GOT3 (cell line): Measurements from ENCODE around the gene PROK1.

Source experiments
- DNase-seq: peaks from one replicate; lab custom pipeline; 2025; ENCODE audit warnings: mixed read lengths; lab: John Stamatoyannopoulos, UW

The PROK1 gene

GRCh38 chr1:110465814-110466380, 14.9 kb downstream of the PROK1 start:
- no peak for DNase-seq

- DNase-seq, result no peak
Observed at GRCh38 chr1:110466646-110467280, 15.8 kb downstream of the PROK1 start.

- no peak for DNase-seq
Observed at GRCh38 chr1:110471131-110471530, 20.2 kb downstream of the PROK1 start.

- DNase-seq, result no peak
Observed at GRCh38 chr1:110472546-110472945, 21.6 kb downstream of the PROK1 start.

- DNase-seq, result no peak
Observed at GRCh38 chr1:110474444-110474843, 23.5 kb downstream of the PROK1 start.

GRCh38 chr1:110475362-110476027, 24.5 kb downstream of the PROK1 start:
- no peak for DNase-seq

- DNase-seq, result no peak
Observed at GRCh38 chr1:110476028-110476765, 25.2 kb downstream of the PROK1 start.

- DNase-seq, result no peak
Observed at GRCh38 chr1:110477041-110477440, 26.1 kb downstream of the PROK1 start.

- no peak for DNase-seq
Observed at GRCh38 chr1:110477445-110477957, 26.6 kb downstream of the PROK1 start.

- no peak for DNase-seq
Observed at GRCh38 chr1:110477967-110478640, 27.2 kb downstream of the PROK1 start.

GRCh38 chr1:110478886-110479285, 27.9 kb downstream of the PROK1 start:
- DNase-seq, result no peak

- DNase-seq, result no peak
Observed at GRCh38 chr1:110480356-110481096, 29.6 kb downstream of the PROK1 start.

GRCh38 chr1:110481968-110482623, 31.1 kb downstream of the PROK1 start:
- no peak for DNase-seq

- DNase-seq, result no peak
Observed at GRCh38 chr1:110482662-110483307, 31.8 kb downstream of the PROK1 start.

- no peak for DNase-seq
Observed at GRCh38 chr1:110483308-110483685, 32.3 kb downstream of the PROK1 start.

GRCh38 chr1:110484801-110485200, 33.9 kb downstream of the PROK1 start:
- DNase-seq, result no peak

GRCh38 chr1:110485725-110486124, 34.8 kb downstream of the PROK1 start:
- DNase-seq, result no peak

- DNase-seq, result no peak
Observed at GRCh38 chr1:110487726-110488125, 36.8 kb downstream of the PROK1 start.

- DNase-seq, result no peak
Observed at GRCh38 chr1:110488161-110488560, 37.2 kb downstream of the PROK1 start.

- no peak for DNase-seq
Observed at GRCh38 chr1:110488867-110489266, 37.9 kb downstream of the PROK1 start.
